NCI-H146 (cell line): Measurements from ENCODE around the gene CASK.
"Not testable (repeated sequence)": the region's sequence is repeated elsewhere in the genome, so short reads cannot be mapped to it uniquely, and the experiment has no call there.

ENCODE experiments used
- DNase-seq: peaks from one replicate; lab custom pipeline; 2025; lab: John Stamatoyannopoulos, UW

CASK gene

GRCh38 chrX:41515376-41515775 is 408.0 kb downstream of the CASK start:
- DNase-seq = no peak

DNA sequence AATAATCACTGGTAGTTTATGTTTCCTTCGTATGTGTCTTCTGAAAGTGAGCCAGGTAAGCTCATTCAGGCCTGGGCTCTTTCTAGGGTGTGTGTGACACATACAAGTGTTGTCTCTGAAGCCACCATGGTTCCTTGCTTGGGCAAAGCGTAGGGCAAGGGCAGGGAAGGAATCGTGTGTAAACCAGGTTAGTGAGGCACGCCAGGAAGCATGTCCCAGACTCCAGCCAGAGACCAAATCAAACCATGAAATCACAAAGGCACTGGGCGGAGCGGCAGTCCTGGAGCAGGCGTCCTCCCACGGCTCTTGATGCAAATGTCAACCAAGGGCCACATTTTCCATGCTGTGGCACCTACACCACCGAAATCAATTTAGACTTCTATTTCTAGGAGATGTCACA is 409.2 kb downstream of the CASK start:
- DNase-seq = no peak

- not testable (repeated sequence) for DNase-seq
Observed at GRCh38 chrX:41512853-41513252, 410.5 kb downstream of the CASK start.

DNA sequence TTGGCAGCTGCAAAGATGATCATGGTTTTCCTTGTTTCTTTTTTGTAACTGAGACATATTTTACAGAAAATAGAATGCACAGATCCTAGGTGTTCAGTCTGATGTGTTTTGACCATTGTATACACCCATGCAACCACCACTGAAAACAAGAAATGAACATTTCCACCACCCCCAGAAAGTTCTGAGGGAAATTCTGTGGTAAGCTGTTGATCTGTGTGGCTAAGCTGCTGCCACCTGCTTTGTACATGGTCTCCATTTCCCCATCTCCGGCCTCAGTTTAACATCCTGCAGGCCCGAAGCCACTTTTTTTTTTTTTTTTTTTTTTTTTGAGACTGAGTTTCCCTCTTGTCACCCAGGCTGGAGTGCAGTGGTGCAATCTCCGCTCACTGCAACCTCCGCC is 411.0 kb downstream of the CASK start:
- no peak for DNase-seq

DNA sequence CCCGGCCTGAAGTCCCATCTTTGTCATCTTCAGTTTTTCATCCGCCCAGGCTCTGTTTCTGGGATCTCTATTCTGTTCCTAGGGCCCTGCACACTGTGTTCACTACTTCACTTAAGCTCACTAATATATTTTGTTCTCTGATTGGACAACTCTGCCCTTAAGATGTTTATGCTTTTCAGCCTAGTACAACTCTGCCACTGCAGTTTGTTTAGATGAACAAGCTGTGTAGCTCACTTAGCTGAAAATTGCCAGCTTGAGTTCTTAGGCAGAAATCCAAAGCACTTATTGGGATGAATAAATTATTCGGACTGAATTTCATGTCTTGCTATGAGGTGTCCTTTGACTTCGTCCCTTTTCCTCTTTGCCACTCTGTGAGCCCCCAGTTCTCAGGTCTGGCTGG is 415.4 kb downstream of the CASK start:
- no peak for DNase-seq

- DNase-seq = no peak
Observed at GRCh38 chrX:41502004-41502403, 421.4 kb downstream of the CASK start.

DNA sequence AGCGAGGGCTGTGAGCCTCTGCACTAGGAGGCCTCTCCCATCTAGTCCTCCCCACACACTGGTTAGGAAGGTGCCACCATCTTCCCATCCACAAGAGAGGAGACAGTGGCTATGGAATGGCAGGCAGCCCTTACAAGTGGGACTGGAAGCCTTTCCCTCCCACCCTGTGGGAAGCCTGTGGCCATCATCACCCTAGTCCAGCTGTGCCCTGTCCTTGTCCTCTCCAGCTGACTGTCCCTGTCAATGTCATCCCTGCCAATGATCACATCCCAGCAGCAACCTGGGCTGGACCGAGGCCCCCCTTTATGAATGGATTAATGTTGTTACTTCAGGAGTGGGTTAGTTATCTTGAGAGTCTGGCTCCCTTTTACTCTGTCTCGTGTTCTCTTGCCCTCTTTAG is 423.4 kb downstream of the CASK start:
- no peak for DNase-seq

DNA sequence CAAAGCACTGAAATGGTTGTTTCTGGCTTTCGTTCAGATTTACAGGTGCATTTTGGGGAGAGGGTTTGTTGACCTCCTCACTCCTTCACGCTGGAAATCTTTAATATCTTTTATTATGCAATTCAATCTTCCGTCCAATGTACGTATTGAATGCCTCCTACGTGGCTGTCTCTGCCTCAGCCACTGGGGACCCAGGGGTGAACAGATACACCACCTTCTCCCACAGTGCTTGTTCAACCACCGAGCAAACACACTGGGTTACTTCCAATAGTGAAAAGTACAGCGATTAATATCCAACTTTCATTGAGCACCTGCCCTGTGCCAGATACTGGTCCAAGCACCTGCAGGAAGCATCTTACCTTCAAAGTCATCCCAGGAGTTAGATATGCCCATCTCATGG is 424.2 kb downstream of the CASK start:
- no peak for DNase-seq

GRCh38 chrX:41491267-41492004 is 431.9 kb downstream of the CASK start:
- no peak for DNase-seq

DNA sequence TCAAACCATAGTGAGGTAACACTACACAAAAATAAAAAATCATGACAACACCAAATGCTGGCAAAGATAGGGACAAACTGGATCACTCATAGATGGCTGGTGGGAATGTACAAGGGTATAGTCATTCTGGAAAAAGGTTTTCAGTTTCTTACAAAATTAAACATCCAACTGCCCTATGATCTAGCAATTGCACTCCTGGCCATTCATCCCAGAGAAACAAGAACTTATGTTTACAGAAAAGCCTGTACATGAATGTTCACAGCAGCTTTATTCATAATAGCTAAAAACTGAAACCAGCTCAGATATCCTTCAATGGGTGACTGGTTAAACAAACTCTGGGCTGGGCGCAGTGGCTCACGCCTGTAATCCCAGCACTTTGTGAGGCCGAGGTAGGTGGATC is 432.9 kb downstream of the CASK start:
- no peak for DNase-seq

DNA sequence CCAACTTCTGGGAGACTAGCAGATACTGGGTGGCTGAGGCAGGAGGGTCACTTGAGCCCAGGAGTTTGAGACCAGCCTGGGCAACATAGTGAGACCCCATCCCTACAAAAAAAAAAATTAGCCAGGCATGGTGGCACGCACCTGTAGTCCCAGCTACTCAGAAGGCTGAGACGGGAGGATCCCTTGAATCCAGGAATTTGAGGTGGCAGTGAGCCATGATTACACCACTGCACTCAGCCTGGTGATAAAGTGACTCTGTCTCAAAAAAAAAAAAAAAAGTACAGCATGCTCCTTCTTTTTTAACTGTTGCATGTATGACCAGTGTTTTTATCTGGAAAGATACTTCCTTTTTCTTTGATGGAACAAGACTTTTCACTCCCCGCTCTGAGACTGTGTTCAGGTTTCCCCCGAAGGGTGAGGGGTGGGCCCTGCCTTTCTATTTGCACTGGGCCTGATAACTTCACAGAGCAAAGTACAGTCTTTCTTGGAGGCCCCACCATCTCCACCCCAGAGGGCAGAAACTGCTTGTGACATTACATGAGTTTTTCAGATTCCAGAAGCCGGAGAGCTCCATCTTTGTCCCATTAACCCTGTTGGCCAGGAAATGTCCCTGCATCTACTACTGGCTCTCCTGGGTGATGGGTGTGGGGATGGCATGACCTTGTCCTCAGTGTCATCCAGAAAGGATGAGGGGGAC is 441.1 kb downstream of the CASK start:
- DNase-seq = no peak

- no peak for DNase-seq
Observed at GRCh38 chrX:41481264-41482109, 441.9 kb downstream of the CASK start.

DNA sequence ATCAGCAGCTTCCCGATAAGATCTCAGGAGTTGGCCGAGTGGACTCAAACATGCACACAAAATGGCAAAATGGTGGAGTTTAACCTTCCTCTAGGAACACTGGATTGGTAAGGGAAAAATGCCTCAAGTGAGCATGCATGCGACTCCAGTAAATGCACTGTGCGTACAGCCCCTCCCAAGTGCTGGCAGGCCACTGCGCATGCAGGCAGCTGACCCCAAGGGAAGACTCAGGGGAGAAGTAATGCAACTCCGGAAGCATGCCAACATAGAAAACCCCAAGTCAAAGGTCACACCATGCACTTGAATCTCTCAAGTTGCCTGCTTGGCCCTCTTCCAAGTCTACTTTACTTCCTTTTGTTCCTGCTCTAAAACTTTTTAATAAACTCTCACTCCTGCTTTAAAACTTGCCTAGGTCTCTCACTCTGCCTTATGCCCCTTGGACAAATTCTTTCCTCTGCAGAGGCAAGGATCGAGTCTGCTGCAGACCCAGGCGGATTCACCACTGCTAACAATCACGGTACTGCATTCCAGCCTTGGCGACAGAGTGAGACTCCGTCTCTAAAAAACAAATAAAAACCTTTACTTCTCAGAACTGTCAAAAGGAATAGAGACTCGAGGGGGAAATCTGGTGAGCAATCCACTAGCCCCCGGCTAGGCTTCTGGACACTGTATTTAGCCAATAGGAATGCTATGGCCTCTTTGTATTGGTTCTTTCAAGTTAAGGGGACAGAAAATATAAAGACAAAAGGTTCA is 442.7 kb downstream of the CASK start:
- DNase-seq = no peak

- DNase-seq = no peak
Observed at GRCh38 chrX:41478381-41478911, 444.9 kb downstream of the CASK start.

DNA sequence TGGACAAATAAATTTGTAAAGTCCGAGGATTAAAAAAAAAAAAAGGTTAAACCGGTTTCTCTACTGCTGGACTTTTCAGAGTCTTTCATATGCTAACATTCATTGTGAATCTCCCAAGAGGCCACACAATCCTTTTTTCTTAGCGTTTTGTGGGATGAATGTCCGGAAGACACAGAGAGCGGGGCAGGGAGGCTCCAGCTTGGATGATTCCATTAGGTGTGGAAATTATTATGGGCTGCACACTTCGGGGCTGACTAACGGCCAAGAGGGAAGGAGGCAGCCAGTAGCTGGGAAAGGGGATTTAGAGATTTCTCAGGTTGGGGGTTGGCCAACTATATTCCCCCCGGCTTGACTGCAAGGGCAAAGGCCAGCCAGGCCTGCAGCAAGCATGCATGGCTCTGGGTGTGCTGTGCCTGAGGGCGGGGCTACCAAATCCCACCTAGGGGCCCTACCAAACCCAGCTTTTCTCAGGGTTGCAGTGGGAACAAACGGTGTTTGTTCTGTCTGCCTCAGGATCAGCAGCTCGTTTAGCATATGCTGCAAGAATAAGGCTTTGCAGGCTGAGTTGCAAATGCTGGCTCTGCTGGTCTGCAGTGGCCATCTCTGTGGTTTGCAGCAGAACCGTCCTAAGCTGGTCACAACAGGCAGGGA is 447.6 kb downstream of the CASK start:
- peak; percentile 25 for DNase-seq

GRCh38 chrX:41475191-41475590 is 448.2 kb downstream of the CASK start:
- peak; percentile 54 for DNase-seq

DNA sequence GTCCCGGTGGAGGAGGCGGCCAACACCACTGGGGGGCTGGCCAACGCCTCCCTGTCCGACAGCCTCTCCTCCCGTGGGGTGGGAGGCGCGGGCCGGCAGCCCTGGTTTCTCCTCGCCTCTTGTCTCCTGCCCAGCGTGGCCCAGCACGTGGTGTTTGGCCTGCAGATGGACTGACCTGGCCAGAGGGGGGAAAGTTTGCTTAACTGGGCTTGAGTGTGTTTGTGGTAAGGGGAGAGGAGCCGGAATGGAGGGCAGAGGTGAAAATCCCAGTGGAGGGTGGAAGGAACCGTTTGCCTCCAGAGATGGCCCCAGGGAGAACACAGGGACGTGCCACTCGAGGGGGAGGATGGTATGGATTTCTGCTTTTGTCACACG is 448.6 kb downstream of the CASK start:
- no peak for DNase-seq

- DNase-seq = no peak
Observed at GRCh38 chrX:41473936-41474725, 449.2 kb downstream of the CASK start.

- DNase-seq = no peak
Observed at GRCh38 chrX:41472231-41472815, 451.0 kb downstream of the CASK start.

DNA sequence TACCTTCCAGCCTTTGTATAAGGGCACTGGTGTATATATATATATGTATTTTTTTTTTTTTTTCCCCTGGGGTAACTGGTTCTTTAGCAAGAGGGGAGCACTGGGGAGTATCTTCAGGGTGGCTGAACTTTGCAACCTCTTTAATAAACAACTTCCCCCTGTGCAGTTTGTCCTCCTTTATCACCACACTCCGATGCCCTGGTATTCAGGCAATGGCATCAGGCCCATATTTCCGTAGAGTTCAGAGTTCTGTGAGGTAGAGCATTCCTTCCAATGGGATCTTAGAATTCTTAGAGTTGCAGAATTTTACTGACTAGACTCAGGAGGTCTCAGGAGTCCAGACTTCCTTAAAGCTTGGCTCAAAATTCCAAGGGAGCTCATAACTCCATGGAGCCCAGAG is 451.6 kb downstream of the CASK start:
- DNase-seq = no peak
